NCI-H146 treated with DMSO at 0.1 percent for 48 hours (cell line): ENCODE measurements around the gene TRMT5.

Experiments used
- DNase-seq: peaks from one replicate; lab custom pipeline; 2025; ENCODE audit not compliant: unreplicated experiment; lab: John Stamatoyannopoulos, UW

TRMT5 gene, protein sequence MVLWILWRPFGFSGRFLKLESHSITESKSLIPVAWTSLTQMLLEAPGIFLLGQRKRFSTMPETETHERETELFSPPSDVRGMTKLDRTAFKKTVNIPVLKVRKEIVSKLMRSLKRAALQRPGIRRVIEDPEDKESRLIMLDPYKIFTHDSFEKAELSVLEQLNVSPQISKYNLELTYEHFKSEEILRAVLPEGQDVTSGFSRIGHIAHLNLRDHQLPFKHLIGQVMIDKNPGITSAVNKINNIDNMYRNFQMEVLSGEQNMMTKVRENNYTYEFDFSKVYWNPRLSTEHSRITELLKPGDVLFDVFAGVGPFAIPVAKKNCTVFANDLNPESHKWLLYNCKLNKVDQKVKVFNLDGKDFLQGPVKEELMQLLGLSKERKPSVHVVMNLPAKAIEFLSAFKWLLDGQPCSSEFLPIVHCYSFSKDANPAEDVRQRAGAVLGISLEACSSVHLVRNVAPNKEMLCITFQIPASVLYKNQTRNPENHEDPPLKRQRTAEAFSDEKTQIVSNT

DNA sequence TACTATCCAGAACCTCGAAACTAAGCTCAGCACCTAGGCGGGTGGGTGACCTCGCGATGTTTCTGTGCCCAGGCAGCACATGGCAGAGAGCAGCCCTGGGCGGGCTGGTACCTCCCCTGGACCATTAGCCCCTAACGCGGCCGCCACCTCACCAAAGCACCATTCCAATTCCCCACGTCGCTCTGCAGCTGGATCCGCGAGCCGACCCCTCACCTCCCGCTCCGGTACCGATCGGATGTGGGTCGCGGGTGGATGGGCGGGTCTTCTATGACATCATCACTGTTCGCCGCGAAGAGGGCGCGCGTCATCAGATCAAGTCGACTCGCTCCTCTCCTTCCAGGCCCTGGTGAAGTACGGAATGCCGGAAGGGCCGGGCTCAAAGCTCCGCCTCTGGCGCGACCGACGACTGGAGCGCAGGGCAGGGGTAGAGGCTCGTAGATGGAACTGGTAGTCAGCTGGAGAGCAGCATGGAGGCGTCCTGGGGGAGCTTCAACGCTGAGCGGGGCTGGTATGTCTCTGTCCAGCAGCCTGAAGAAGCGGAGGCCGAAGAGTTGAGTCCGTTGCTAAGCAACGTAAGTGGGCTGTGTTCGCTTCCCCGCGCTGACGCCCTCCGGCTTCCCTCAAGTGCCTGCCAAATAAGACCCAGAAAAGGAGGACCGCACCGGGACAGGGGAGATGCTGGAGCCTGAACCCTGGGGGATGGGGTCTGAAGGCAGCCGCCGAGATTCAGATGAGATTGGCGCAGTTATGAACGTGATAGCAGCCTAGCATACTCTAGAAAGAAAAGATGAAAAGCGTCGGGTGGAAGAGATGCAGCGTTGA, at the start of gene TRMT5, which contains the start of gene SLC38A6:
TSS of gene TRMT5 (minus strand) at position 269 of the 822 bp plus-strand sequence. CDS start at position 163, 106 bp downstream.
TSS of gene SLC38A6 (plus strand) at position 435 of the 822 bp plus-strand sequence. CDS start at position 468, 33 bp downstream.
- peak; percentile 66 for DNase-seq

- DNase-seq = no peak
Measured at GRCh38 chr14:61026526-61026925, 45.6 kb upstream of the TRMT5 start.

- DNase-seq = peak; percentile 22
Measured at GRCh38 chr14:61025251-61026223, 44.7 kb upstream of the TRMT5 start.

- no peak for DNase-seq
Measured at GRCh38 chr14:61019537-61019936, 38.7 kb upstream of the TRMT5 start.

DNA sequence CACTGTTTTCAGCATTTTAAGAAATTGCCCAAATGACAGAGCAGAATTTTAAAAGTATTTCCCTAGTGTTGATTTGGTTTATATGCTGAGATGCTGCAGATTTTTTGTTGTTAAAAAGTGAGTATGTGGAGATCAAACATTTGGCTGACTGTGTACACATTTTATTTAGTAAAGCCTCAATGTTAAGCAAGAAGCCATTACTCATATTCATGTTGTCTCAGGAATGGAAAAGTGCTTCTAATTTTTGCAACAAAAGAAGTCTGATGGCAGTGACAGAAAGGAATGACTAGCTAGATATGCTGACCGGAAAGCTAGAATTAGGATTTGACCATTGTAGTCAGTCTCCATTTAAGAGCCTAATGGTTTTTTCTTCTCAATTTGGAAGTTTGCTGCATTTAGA, 22.7 kb upstream of the TRMT5 start:
- no peak for DNase-seq

DNA sequence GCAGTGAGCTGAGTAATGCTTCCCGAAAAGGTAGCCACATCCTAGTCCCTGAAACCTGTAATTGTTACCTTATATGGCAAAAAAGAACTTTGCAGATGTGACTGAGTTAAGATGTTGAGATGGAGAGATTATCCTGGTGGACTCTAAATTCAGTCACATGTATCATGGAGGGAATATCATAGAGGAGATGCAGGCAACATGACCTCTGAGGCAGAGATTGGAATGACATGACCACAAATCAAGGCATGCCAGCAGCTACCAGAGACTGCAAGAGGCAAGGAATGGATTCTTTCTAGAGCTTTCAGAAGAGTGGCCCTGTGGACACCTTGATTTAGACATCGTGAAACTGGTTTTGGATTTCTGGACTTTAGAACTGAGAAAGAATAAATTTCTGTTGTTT, 18.7 kb upstream of the TRMT5 start:
- DNase-seq = no peak

- DNase-seq = no peak
Measured at GRCh38 chr14:60998617-60999016, 17.7 kb upstream of the TRMT5 start.

- no peak for DNase-seq
Measured at GRCh38 chr14:60989599-60989998, 8.7 kb upstream of the TRMT5 start.

DNA sequence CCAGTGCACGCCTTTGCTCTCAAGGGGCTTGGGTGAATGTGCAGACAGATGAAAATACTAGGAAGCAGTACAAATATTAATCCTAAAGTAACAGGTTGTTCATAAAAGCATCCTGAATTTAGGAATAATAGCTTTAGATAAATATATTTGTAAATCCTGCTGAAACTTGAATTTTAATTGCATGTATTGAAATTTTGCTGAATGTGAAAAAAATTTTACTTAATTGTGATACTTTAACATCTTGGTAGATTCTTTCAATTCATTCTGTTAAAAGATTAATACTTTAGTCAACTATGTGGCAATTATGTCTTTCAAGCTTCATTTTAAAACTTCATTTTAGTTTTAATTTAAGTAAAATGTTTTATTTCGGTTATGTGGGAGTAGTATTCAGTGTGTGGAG, 5.6 kb upstream of the TRMT5 start:
- no peak for DNase-seq

- no peak for DNase-seq
Measured at GRCh38 chr14:60984196-60984595, 3.3 kb upstream of the TRMT5 start.

DNA sequence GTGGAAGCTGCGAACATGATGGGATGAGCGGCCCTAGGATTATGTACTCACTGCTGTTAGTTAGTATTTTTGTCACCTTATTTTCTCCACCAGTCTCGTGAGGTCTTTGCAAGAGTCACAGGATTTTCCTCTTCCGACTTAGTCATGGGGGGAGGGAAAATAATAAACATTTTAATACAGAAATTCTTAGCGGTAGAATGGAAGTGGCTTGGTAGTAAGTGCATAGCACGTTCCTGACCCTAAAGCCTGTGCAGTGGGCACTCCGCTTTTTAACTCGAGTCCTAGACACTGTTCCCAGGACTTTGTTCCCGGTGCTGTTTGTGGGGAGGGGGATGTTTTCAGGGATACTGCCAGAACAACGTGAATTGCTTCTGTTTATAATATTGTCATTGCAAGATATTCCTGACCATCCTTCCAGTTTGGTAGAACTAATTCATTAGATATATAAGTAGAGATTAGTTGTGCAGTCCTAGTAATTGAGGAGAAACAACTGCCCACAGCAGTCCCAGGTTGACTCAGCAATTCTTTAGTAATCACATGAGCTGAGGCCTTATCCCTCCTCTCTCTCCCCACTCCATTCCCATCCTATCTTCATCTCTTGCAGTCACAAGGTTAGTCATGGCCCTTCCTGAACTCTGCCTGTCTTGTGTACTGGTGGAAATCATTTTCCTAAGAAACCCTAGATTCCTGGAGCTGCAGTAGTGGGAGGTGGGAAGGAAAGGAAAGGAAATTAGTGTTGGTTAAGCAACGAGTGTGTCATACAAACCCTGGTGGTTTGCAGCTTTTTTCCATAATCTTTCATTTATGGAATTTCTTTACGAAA, 965 bp upstream of the TRMT5 start:
- no peak for DNase-seq

DNA sequence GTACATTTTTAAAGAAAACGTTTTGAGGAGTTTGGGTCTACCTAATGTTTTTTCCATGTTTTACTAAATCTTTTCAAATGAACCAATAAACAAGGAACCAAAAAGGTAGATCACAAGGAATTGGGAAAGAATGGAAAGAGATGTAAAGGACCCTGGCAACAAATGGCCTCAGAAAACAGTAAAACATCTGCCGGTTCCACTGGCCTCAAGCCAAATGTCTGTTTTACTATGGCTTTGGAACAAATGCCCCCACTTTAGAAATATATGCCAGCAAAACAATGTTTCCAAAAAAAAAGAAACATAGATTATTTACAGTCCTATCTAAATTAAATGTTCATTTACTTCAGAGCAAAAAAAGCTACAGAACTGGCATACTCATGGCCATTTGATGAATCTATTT, 3.0 kb downstream of the TRMT5 start:
- DNase-seq = no peak

GRCh38 chr14:60975551-60975950, 5.3 kb downstream of the TRMT5 start:
- no peak for DNase-seq

DNA sequence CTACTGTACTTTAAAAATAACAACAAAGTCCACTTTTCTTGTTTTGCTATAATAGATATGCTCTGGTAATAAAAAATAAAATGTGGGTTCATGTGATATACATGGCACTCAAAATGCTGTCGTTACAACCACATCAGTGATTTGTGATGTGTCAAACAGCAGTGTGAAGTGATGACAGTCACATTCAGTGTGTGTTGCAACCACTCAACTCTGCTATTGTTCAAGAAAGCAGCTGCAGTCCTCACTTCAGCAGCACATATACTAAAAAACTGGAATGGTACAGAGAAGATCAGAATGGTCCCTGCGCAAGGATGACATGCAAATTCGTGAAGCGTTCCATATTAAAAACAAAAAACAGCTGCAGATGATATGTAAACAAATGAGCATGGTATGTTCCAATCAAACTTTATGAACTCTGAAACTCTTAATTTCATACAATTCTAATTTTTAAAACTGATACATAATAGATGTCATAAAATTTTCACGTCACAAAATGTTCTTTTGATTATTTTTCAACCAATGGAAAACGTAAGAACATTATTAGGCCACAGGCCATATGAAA, 6.7 kb downstream of the TRMT5 start:
- no peak for DNase-seq

GRCh38 chr14:60973070-60973469, 7.8 kb downstream of the TRMT5 start:
- no peak for DNase-seq

DNA sequence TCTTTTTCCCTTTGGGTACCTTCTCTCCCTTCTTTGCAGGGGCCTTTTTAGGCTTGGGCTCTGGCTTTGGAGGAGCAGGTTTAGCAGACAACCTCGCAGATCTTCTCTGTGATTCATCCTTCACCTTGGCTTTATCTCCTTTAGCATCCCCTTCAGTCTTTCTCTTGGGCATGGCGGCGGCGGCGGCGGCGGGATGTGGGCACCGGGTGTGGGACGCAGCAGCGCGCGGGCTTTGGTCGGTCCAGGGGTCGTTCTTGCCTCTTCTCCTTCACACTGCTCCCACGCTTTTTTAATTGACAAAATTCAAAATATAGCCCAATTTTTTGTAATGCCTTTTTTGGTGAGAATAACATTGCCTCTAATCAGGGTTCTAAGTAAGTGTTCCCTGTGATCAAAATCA, 8.6 kb downstream of the TRMT5 start:
- no peak for DNase-seq

DNA sequence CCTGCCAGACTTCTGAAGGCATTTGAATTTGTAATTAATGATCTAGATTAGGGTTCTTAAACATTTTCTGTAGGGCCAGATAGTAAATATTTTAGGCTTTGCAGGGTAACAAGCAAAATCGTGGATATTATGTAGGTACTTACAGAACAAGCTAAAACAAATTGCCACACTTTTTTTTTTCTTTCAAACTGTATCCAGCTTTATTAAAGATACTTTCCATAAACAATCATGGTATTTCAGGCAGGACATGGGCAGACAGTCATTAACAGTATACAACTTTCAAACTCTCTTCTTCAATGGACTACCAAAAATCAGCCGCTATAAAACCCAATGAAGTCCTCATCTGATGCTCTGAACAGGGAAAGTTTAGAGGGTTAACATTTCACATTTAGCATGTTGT, 9.6 kb downstream of the TRMT5 start:
- DNase-seq = no peak

- DNase-seq = no peak
Measured at GRCh38 chr14:60970146-60970545, 10.7 kb downstream of the TRMT5 start.

DNA sequence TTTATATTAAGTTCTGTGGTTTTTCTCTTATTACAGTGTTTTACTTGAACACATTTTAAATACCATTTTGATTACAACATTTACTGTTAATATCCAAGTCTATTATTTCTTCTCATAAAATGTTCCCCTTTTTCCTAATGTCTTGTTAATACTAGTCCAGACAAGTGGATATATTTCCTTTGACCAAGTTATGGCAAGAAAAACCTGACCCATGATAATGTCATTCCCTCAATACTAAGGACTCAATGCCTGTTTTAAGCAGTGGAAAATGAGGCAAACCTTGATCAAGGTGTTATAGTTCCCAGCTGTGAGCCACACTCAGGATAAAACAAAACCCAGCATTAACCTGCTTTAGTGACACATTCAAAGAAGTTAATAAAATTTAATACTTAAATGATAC, 12.2 kb downstream of the TRMT5 start:
- DNase-seq = no peak

- no peak for DNase-seq
Measured at GRCh38 chr14:60968099-60968498, 12.8 kb downstream of the TRMT5 start.
